DND-41 (cell line): ENCODE results near the gene ARHGAP15.

Experiments used
- EZH2 ChIP-seq: IDR thresholded peaks from 3 replicates; pipeline ENCODE4 v1.6.1; 2012; ENCODE audit warnings: borderline replicate concordance, low read depth, mild to moderate bottlenecking, moderate library complexity, low read length, inconsistent platforms; ENCODE audit not compliant: severe bottlenecking
- TF ChIP-seq, protein P1 (sequence below): IDR thresholded peaks from 2 replicates; pipeline ENCODE4 v1.5.1; 2012; ENCODE audit warnings: borderline replicate concordance, low read length, moderate library complexity, mild to moderate bottlenecking; ENCODE audit not compliant: poor library complexity, severe bottlenecking; ENCODE audit errors: extremely low read depth

GRCh38 chr2:143356336-143356735 is 227.1 kb downstream of the ARHGAP15 start:
- TF ChIP-seq, protein P1, sequence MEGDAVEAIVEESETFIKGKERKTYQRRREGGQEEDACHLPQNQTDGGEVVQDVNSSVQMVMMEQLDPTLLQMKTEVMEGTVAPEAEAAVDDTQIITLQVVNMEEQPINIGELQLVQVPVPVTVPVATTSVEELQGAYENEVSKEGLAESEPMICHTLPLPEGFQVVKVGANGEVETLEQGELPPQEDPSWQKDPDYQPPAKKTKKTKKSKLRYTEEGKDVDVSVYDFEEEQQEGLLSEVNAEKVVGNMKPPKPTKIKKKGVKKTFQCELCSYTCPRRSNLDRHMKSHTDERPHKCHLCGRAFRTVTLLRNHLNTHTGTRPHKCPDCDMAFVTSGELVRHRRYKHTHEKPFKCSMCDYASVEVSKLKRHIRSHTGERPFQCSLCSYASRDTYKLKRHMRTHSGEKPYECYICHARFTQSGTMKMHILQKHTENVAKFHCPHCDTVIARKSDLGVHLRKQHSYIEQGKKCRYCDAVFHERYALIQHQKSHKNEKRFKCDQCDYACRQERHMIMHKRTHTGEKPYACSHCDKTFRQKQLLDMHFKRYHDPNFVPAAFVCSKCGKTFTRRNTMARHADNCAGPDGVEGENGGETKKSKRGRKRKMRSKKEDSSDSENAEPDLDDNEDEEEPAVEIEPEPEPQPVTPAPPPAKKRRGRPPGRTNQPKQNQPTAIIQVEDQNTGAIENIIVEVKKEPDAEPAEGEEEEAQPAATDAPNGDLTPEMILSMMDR: no peak
- no peak for TF ChIP-seq EZH2
